ENCODE measurements around the gene ZC2HC1B.

Gene ZC2HC1B

DNA sequence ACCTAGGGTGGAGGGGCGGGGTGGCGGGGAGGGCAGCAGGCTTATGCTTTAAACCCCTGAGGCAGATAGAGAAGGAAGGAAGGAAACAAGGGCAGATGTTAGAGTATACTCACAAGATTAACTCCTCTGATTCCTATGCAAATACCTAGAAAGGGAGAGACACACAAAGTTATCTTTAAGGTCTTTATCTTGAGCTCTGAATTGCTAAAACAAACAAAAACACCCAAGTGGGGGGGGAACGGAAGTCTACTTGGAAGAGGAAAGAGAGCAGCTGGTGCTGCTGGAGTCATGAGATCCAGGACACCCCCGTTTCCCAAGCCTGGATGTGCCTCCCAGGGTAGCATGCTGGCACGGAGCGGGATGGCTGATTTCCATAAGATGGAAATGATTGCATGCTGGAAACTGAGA lies 100.4 kb downstream of the ZC2HC1B start:
- no peak for DNase-seq

DNA sequence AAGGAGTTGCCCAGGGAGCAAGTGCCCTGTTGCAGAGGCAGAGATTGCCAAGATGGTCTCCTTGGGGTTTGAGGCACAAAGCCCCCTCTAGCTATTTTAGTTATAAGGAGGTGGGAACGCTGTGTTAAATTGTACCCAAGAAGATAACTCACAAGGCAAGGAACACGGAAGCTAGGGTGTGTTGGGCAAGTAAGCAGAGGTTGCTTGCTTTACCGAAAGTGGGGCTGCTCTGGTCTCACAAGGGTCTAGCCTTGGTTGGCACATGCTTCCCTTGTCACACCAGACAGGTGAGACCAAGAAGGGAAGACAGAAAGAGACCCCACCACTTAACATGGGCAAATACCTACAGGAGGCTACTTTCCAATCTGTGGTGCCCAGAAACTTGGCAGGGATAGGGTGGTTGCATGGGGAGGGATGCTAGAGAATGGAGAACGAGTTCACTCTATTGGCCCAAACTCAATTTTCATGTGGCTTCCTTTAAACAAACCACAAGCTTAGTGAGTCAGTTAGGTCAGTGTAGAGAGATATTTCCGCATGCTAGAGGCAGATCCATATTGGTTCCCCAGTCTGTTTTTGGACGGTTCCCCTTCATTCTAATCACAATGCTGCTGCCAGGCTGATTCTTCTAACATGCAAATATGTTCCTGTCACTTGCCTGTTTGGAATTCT lies 101.4 kb downstream of the ZC2HC1B start:
- DNase-seq: no peak

DNA sequence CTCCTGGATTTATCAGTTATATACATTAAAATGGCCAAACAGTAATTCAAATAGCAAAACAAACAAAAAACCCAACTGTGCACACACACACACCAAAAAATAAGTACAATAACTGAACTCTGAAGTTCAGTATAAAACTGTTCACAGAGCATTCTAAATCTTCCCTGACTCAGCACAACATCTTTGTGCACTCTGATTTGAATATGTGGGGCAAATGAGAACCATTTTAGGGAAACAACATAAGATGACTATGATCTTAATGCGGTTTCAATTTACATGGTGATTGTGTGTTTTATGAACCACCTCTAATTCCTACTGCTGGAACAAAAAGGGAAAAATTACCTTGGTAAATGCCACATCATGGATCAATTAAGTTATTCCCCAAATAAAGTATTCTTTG lies 102.0 kb downstream of the ZC2HC1B start:
- no peak for DNase-seq

DNA sequence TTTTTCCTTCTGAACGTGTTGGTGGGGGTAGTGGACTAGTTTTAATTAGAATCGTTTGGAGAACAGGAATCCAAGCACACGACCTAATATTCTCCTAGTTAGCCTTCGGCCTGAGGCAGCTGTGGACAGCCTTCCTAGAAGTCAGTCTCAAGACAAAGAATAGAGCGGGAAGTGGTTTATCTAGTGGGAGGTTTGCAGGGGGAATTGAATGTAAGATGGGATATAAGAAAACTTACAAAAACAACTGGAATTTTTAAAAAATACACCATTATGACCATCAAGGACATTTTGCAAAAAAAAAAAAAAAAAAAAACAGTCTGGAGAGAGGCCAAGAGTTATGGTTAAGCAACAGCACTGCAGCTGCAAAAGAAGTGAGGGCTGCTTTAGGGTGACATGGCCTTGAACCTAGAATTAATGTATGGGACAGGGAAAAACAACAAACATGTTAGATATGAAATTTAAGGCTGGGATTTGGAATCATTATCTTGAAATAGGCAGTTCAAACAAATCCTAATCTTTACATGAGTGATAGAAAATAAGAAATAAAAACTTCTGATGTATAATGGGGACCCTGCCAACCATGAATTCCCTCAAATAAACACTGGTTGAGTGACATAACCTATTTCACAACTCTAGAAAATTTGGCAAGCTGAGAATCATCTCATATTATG lies 103.6 kb downstream of the ZC2HC1B start:
- no peak for DNase-seq

DNA sequence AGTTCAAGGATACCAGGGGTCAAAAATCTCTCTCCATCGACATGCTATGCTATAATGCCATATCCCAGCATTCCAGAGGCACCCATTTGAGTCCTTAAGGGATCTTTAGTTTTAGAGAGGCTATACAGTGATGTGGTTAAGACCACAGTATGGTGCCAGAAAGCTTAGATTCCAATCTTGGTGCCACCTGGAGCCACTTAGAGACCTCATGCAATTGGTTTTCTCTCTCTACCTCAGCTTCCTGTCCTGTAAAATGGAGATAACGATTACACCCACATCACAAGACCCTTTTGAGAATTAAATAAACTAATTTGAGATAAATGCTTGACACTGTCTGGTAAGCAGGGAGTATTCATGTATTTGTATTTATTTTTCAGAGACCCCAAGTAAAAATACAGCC lies 104.8 kb downstream of the ZC2HC1B start:
- DNase-seq: no peak

DNA sequence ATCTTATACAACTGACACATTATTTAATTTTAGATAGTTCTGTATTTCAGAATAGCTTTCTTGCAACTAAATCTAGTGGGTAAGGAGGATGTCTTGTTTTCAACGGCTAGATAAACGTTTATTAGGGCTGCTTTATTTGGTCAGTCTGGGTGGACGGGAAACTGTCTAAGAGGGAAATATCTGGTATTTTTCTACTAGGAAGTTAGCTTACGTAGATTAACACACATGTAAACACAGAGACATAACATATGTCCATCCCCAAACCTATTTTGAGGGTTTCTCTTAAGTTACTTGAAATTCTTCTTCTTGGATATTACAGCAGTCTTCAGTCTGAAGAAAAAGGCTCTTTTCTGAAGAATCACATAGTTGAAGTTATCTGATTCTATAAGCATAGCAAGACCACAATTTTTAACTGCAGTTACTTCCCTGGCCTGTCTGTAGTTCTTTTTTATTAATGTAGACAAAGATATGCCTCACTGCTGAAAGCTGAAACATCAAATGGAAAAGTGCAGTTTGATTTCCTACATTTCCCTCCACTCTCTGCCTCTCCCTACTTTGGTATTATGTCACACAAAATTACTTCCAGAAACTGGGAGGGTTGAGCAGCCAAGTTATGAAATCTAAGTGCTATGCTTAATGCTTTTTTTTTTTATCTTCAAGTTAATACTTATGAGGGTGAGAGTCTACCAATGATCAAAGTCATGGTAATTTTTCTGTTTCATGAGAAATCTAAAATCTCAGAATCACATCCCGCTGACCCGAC lies 106.4 kb downstream of the ZC2HC1B start:
- DNase-seq: no peak

DNA sequence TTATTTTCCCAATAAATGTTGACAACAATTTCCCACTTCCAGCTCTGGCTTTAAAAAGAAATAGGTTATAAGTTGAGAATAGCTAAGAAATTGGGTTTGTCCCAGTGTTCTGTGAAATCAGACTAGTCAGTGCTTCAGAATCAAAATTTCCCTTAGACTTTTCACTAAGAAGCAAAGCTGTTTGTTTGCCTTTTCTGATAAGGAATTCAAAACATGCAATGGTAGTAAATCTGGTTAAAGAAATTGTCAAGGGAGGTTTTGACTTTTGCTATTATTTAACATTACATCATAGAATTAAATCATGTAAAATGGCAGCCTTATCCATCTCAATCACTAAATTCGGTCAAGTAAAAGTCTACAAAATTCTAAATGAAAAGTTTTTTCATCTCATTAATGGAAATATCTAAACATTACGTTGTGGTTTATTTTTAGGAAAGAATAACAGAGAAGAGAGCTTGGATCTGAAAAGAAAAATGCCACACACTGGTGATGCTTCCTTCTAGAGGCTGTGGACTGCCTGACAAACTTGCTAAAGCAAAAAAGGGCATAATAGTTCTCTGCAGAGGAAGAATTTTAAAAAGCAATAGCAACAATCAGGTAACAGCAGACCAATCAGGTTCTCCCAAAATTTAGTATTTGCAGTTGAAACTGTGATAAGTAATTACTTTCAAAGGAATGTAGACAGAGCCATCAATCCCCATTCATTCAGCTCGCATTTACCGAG lies 107.4 kb downstream of the ZC2HC1B start:
- DNase-seq: no peak

DNA sequence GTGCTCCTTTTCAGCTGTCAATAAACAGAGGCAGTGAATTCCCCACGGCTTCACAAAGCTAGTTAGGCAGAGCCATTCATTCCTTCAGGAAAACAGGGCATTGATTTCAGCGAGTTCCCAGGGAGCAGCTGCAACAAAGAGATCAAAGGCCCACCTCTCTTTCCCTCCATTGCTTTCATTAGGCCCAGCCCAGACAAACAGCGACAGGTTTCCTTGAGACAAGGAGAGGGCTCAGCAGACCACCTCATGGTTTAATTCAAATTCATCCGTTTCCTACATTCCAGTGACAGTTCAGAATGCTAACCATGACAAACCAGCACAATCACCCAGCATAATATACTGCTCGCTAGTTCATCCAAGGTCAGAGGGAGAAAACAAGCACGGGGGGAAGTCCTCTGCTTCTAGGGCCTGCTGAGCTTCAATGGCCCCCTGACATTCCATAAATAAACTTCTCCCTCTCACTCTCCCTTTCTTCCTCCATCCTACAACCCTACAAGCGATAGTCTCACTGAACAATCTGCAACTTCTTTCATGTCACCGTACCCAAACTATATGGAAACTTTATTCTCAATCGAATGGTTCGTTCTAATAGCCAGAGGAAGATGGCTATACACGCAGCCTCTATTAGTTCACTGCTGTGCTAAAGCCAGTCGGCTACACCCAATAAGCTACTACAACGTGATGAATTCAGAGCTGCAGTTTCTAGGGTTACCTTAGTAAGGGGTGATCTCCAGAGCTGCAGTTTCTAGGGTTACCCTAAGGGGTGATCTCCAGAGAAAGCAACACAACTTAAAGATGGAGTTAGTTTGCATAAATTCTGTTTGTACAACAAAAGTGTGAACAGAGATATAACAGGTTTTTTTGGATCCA lies 109.1 kb downstream of the ZC2HC1B start:
- no peak for DNase-seq

DNA sequence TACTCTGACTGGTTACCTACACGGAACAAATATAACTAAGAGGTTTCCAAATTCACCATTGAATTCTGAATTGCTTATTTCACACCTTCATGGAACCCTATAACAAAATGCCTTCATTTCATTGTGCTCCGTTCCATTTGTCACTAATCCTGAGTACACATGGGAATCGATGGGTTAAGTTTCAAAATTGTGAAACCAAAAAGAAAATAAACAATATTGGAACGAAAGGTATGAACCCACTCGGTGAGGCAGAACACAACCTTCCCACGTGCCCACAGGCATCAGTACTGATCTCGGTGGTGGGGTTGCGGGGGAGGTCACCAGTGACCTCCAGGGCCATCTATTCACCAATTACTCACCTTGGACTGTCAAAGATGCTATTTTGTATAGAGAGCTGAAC lies 109.8 kb downstream of the ZC2HC1B start:
- no peak for DNase-seq

DNA sequence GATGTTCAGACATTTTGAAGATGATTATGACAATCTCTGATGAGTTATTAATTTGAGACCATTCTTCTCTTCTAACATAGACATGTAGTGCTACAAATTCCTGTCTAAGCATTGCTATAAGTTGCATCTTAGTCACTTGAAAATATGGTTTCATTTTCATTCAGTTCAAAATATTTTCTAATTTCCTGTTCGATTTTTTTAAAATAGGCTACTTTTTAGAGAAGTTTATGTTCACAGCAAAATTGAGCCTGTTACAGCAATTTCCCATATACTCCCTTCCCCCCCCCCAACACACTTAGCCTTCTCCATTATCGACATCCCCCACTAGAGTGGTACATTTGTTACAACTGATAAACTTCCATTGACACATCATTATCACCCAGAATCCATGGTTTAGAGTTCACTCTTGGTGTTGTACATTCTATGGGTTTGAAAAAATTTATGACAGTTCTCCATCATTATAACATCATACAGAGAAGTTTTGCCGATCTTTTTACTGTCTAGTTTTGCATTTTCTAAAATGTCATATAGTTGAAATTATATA lies 112.6 kb downstream of the ZC2HC1B start:
- DNase-seq: no peak

DNA sequence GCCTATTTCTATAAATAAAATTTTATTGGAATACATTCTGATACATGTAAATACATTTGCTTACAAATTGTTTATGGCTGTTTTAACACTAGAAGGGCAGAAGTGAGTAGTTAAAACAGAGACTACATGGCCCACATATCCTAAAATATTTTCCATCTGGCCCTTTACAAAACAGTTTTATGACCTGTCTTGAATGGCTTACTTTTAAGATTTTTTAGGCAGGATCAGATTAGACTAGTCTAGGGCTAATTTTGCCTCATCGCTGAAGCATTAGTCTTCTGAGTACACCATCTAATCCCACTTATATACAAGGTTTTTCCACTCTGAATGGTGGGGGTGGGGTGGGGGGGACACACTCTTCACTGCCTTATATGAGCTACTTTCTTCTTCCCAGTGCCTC lies 116.6 kb downstream of the ZC2HC1B start:
- DNase-seq: no peak

DNA sequence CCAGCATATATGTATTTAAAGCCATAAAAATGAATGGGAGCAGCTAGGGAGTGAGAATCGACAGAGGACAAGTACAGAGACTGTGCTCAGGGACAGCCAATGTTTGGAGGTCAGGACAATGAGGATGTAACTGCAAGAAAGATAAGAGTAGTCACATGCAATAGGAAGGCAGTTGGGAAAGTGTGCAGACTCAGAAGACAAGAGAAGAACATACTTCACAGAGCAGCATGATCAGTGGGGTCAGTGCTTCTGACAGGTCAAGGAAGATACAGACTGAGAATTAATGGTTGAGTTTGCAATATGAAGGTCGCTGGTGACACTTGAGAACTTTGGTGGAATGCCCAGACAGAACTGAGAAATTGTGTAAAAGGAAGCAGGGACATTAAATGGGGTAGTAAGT lies 118.7 kb downstream of the ZC2HC1B start:
- DNase-seq: no peak

DNA sequence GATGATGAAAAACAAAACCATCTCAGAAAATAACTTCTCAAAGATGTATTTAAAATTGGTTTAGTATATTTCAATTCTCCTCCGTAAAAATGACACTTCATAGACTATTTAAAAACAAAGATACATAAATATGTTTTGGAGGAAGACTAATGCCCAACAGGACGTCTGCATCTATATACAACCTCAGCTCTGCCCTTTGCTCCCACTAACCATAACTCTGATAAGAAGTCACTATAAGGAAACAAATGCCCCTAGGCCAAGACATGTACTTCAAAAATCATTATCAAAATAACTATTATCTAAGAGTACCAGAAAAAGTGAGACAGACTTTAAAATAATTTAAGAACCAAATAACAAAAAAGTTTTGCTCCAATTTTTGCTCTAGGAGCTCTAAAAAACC lies 120.4 kb downstream of the ZC2HC1B start:
- DNase-seq: no peak

DNA sequence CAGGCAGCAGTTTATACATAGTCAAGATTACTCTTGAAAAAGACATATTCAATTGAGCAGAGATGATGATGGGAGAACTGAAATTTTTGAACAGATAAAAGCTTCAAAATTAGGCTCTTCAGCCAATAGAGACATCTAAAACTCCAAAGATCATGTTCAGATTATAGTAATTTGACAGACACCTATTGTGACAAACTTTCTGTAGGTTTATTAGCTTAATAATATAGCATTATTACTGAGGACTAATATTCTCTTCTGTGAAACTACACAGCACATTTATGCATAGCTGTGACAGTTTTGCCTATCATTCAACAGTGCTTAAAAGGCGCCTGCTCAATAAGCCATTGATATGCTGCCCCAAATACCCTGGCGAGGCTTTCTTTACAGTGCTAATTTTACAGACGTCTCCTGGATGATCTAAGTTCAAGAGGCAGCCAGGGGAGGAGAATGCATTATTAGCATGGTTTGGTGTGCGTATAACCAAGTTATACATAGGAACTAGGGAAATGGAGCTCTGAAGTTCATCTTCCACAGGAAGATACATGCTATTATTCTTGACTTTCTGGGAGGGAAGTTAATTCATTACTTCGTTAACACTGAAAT lies 122.3 kb downstream of the ZC2HC1B start:
- DNase-seq: no peak
